Measurements from ENCODE around the gene GUCA2A. TPM values are rescaled to one million over a fixed set of nuclear protein-coding genes. Genes with fewer than 3 reads are reported as not detected.

Gene GUCA2A
- total and polyA plus RNA-seq, 2 of the 8 experiments (the other 6 are each of a cell fraction or from before 2014, with no cell fraction given) = not detected

DNA sequence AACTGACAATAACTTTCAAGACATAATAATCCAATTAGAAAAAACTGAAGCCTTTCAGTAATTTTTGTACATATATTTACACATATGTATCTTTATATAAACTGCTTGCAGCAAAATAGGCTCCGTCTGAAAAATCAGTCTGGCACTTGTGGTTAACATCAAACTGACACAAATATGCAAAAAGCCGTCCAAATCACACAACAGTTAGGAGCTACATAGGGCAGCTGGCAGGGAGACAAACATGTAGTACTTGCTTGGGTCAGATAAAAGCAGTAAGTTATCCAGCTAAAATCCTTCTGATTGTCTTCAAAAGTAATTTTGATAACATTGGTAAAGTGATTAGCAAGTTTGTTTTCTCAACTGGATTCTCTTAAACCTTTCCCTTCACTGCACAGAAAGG is 14.7 kb upstream of the GUCA2A start:
- Histone ChIP-seq H4K91ac (replicated peaks; ENCODE audit: insufficient read length, low read length) (no peak overlapping the region), H2BK15ac (ENCODE audit: low read length) (no peak overlapping the region), H4K8ac (ENCODE audit: extremely low read depth, insufficient read depth, low read length) (no peak overlapping the region), H2BK20ac (ENCODE audit: low read length) (no peak overlapping the region), H3K14ac (ENCODE audit: insufficient read length) (no peak overlapping the region), H3K79me1 (ENCODE audit: low read depth, low read length) (no peaks in the 10 kb centered on the region), H3K27ac (ENCODE audit: low read depth, low read length) (no peak overlapping the region), H3K79me2 (ENCODE audit: control insufficient read depth in 1 of 2, insufficient read depth in 2 of 2, low read length in 2 of 2) (no peaks in the 10 kb centered on the region), H3K23ac (ENCODE audit: insufficient read length) (no peak overlapping the region), H2AFZ (ENCODE audit: low read length) (no peak overlapping the region), H2BK120ac (replicated peaks; ENCODE audit: low read depth, low read length) (no peak overlapping the region), H3K4me3 (ENCODE audit: extremely low read depth in 1 of 4, insufficient read depth in 2 of 4, low read depth in 3 of 4, low read length in 4 of 4) (no peak overlapping the region), H3K9ac (replicated peaks in 1 of 4; ENCODE audit: extremely low read depth in 1 of 4, low read depth in 3 of 4, low read length in 3 of 4) (no peak overlapping the region), H3K4me2 (ENCODE audit: insufficient read depth in 1 of 2, low read depth in 2 of 2, low read length in 2 of 2) (no peak overlapping the region), H3K36me3 (ENCODE audit: control insufficient read depth in 2 of 4, insufficient read depth in 4 of 4, low read length in 3 of 4) (peaks cover 0 to 20% (median 8%) of the 10 kb centered on the region in 4 experiments; a peak in 5 of 8 replicates), H3K9me3 (ENCODE audit: insufficient read depth in 2 of 2, low read depth in 1 of 2, low read length in 1 of 2) (no peaks in the 10 kb centered on the region), H4K20me1 (replicated peaks in 1 of 2; ENCODE audit: control insufficient read depth in 1 of 2, insufficient read depth in 2 of 2, low read length in 2 of 2) (no peaks in the 10 kb centered on the region), H3K56ac (replicated peaks; ENCODE audit: insufficient read length, low read depth, low read length) (no peak overlapping the region), H4K5ac (ENCODE audit: insufficient read length, low read depth, low read length) (no peak overlapping the region), H3K18ac (ENCODE audit: extremely low read depth, low read length) (no peak overlapping the region), H3K27me3 (replicated peaks in 1 of 4; ENCODE audit: control insufficient read depth in 3 of 4, extremely low read depth in 1 of 4, insufficient read depth in 3 of 4, low read length in 3 of 4) (no peaks in the 10 kb centered on the region), H3K23me2 (ENCODE audit: low read depth, low read length) (no peaks in the 10 kb centered on the region; the same call in 1 of the 2 replicates), H3K4me1 (replicated peaks in 1 of 4; ENCODE audit: control insufficient read depth in 3 of 4, insufficient read depth in 4 of 4, low read length in 3 of 4) (peaks cover 0 to 3% (median 0%) of the 10 kb centered on the region in 4 experiments; a peak in 1 of 7 replicates), H2BK12ac (ENCODE audit: low read depth, low read length) (no peak overlapping the region), H2BK5ac (ENCODE audit: low read depth, low read length) (no peak overlapping the region), H2AK5ac (ENCODE audit: low read depth, low read length) (no peak overlapping the region), H3K4ac (replicated peaks; ENCODE audit: insufficient read length, low read depth, low read length) (no peak overlapping the region)
- WGBS, 2 experiments (ENCODE audit: extremely low coverage in 1 of 2, insufficient coverage in 1 of 2, insufficient read length in 1 of 2, insufficient replicate concordance in 2 of 2, low coverage in 1 of 2, low lambda C conversion rate in 2 of 2, missing lambda C conversion rate in 1 of 2) = 87% methylated on average over 2 of the region's 2 CpGs; no CpG with 5 or more reads in 1 of the 2 experiments
- no peak for DNase-seq (ENCODE audit: low read depth in 1 of 2, low spot score in 2 of 2)
- ChIA-PET CTCF (ENCODE audit: partially characterized antibody) (interaction anchor here (0.8 to 1.4 kb wide), 2 partner anchors 10 to 32 kb away, joined by 3 read pairs; no protein-coding TSS in a partner anchor), POLR2A (ENCODE audit: partially characterized antibody) (no interaction called here)
- FAIRE-seq = no peak
- no peak for TF ChIP-seq GTF2F1 (IDR thresholded peaks at IDR 0.05; ENCODE audit: borderline replicate concordance, low read depth, low read length)
- no peak for TF ChIP-seq NRF1 (IDR thresholded peaks at IDR 0.05; ENCODE audit: low read depth, low read length)
- no peak for TF ChIP-seq SIRT6 (IDR thresholded peaks at IDR 0.05; ENCODE audit: low read length)
- no peak for TF ChIP-seq CEBPB (IDR thresholded peaks at IDR 0.05; ENCODE audit: low read depth, low read length)
- no peak for TF ChIP-seq EGR1 (IDR thresholded peaks at IDR 0.05; ENCODE audit: borderline replicate concordance, low read depth, low read length)
- TF ChIP-seq, protein P1, sequence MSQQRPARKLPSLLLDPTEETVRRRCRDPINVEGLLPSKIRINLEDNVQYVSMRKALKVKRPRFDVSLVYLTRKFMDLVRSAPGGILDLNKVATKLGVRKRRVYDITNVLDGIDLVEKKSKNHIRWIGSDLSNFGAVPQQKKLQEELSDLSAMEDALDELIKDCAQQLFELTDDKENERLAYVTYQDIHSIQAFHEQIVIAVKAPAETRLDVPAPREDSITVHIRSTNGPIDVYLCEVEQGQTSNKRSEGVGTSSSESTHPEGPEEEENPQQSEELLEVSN (IDR thresholded peaks at IDR 0.05) = no peak
- TF ChIP-seq POU5F1 (IDR thresholded peaks at IDR 0.05; ENCODE audit: low read depth, low read length) = no peak
- TF ChIP-seq, protein P2, sequence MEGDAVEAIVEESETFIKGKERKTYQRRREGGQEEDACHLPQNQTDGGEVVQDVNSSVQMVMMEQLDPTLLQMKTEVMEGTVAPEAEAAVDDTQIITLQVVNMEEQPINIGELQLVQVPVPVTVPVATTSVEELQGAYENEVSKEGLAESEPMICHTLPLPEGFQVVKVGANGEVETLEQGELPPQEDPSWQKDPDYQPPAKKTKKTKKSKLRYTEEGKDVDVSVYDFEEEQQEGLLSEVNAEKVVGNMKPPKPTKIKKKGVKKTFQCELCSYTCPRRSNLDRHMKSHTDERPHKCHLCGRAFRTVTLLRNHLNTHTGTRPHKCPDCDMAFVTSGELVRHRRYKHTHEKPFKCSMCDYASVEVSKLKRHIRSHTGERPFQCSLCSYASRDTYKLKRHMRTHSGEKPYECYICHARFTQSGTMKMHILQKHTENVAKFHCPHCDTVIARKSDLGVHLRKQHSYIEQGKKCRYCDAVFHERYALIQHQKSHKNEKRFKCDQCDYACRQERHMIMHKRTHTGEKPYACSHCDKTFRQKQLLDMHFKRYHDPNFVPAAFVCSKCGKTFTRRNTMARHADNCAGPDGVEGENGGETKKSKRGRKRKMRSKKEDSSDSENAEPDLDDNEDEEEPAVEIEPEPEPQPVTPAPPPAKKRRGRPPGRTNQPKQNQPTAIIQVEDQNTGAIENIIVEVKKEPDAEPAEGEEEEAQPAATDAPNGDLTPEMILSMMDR (IDR thresholded peaks at IDR 0.05; ENCODE audit: control extremely low read depth in 1 of 3, insufficient read depth in 1 of 3, low read depth in 1 of 3, low read length in 3 of 3) = no peak
- no peak for TF ChIP-seq TEAD4 (IDR thresholded peaks at IDR 0.05; ENCODE audit: low read depth, low read length)
- no peak for TF ChIP-seq HDAC6 (IDR thresholded peaks at IDR 0.05; ENCODE audit: low read depth, low read length)
- TF ChIP-seq, protein P3, sequence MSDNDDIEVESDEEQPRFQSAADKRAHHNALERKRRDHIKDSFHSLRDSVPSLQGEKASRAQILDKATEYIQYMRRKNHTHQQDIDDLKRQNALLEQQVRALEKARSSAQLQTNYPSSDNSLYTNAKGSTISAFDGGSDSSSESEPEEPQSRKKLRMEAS (IDR thresholded peaks at IDR 0.05) = no peak
- no peak for TF ChIP-seq CBX5 (IDR thresholded peaks at IDR 0.05; ENCODE audit: low read depth, low read length)

Measured in H1 (cell line).